Transverse colon (tissue), 3 donors: Measurements from ENCODE around the gene INO80D.

Experiments
- POLR2A ChIP-seq: fragments of 450-650 bp; IDR thresholded peaks from one replicate; pipeline ENCODE4 v1.6.1; 2016; ENCODE audit warnings: antibody characterized with exemption, mild to moderate bottlenecking, moderate library complexity
- TF ChIP-seq, protein P1 (sequence below), 5 experiments: fragments of 200-600 bp in 3 of 5; fragments of 450-650 bp in 2 of 5; sonication (generic) in 3 of 5; IDR thresholded peaks; 1 replicate in 2 of 5; 2 replicates in 3 of 5; pipeline ENCODE4 v1.5.1; 2016 to 2017; ENCODE audit warnings: antibody characterized with exemption in 5 of 5, inconsistent platforms in 3 of 5, mild to moderate bottlenecking in 2 of 5, moderate library complexity in 1 of 5

DNA sequence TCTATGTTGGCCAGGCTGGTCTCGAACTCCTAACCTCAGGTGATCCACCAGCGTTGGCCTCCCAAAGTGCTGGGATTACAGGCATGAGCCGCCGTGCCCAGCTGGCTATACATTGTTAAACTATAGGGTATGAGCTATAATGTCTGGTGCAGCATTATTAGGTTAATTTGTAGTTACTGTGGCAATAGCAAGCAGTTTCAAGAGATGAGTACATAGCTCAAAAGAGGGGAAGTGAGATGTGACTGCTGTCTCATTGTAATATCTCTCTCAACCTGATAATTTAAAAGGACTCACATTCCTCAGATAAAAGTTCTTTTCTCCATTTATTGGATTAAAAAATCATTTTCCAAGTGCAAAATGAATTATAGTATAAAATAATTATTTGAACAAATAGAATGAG is 116.4 kb downstream of the INO80D start:
- TF ChIP-seq POLR2A: no peak
- TF ChIP-seq, protein P1, sequence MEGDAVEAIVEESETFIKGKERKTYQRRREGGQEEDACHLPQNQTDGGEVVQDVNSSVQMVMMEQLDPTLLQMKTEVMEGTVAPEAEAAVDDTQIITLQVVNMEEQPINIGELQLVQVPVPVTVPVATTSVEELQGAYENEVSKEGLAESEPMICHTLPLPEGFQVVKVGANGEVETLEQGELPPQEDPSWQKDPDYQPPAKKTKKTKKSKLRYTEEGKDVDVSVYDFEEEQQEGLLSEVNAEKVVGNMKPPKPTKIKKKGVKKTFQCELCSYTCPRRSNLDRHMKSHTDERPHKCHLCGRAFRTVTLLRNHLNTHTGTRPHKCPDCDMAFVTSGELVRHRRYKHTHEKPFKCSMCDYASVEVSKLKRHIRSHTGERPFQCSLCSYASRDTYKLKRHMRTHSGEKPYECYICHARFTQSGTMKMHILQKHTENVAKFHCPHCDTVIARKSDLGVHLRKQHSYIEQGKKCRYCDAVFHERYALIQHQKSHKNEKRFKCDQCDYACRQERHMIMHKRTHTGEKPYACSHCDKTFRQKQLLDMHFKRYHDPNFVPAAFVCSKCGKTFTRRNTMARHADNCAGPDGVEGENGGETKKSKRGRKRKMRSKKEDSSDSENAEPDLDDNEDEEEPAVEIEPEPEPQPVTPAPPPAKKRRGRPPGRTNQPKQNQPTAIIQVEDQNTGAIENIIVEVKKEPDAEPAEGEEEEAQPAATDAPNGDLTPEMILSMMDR (IDR thresholded peaks at IDR 0.05): no peak
